Astrocyte of the spinal cord (primary cell): ENCODE data around the gene STAC2.
A peak's percentile ranks its signal among the peaks of the same experiment; 100 is the strongest.

Source experiments
- DNase-seq: peaks from one replicate; pipeline ENCODE4 v3.0.0; 2011; ENCODE audit warnings: low read depth, low spot score
- H3K4me3 ChIP-seq: 2 replicates; pipeline ENCODE4 v1.5.1; 2011; ENCODE audit warnings: low read depth, mild to moderate bottlenecking, low read length, moderate library complexity
- CTCF ChIP-seq: IDR thresholded peaks from 2 replicates; pipeline ENCODE4 v1.5.1; 2012; ENCODE audit warnings: low read depth, mild to moderate bottlenecking, low read length, inconsistent platforms
- in situ Hi-C: cut with HindIII; loops from 2 replicates; pipeline ENCODE4 v1.10.0; 2017; ENCODE audit warnings: low sequenced_read_pairs

The STAC2 gene

GRCh38 chr17:39197380-39198185 lies 28.2 kb downstream of the STAC2 start, which contains the start of gene CACNB1:
Gene CACNB1 (minus strand): TSS chr17:39197669. CDS start chr17:39197495, 174 bp downstream.
- peak; percentile 75 for DNase-seq
- H3K4me3 ChIP-seq: peak within 1 kb of the TSS; percentile 77
- in situ Hi-C loops: no loop called here
- TF ChIP-seq CTCF: no peak

DNA sequence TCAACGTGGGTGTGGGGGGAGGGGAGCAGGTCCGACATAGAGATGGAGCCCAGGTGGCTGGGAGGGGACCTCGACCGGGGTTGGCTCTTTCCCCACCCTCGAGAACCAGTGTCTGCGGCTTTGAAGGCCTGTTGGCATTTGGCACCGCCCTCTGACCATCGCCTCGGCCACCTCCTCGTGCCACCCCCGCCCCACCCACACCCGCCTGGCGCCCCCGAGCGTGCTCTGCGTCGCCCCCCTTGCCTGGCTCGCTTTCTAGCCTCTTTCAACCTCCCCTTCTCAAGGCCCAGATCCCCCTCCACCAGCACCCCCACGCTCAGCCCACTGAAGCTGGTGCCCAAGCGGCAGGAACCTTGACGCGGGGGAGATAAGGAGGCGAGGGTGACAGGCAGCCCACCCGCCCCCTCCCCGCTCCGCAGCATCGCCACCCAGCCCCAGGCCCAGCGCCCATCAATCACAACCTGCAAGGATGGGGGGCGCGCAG lies 28.9 kb downstream of the STAC2 start:
- H3K4me3 ChIP-seq: peak overlapping the region; percentile 77
- no peak for TF ChIP-seq CTCF
- no peak for DNase-seq
- in situ Hi-C loops: no loop called here

GRCh38 chr17:39196241-39196807 lies 29.4 kb downstream of the STAC2 start:
- no peak for TF ChIP-seq CTCF
- no peak for DNase-seq
- in situ Hi-C loops: no loop called here
- peak overlapping the region; percentile 77 for H3K4me3 ChIP-seq

DNA sequence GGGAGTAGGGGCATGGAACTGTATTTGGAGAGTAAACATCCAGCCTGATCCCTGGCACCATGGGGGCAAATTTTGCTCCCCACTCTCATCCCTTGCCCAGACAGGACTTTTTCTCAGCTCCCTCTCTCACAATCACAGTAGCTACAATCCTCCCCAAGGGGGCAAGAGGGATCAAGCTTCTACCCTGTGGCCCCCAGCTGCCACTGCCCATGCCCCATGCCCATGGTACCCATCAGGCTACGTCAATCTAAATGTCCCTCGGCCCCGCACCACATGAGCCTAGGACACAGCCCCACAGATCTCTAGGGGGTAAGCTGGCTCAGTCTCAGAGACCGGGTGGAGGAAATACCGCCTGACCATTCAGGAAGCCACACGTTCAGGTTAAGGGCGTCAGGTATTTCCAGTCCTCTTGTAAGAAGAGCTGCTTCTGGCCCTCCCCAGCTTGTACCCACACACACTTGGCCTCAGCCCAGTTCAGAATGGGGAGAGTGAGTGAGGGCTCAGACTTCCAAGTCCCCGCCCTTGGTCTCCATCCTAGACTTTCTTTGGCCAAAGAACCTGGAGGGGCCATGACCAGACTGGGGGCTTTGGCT lies 30.1 kb downstream of the STAC2 start:
- no peak for TF ChIP-seq CTCF
- in situ Hi-C loops: no loop called here
- DNase-seq: no peak
- H3K4me3 ChIP-seq: peak overlapping the region; percentile 77

GRCh38 chr17:39194985-39195524 lies 30.7 kb downstream of the STAC2 start:
- in situ Hi-C loops: no loop called here
- no peak overlapping the region for H3K4me3 ChIP-seq

More at GRCh38 chr17:39194985-39195524, 30.7 kb downstream of the STAC2 start:
- no peak for DNase-seq
- TF ChIP-seq CTCF: no peak
